Activated CD4-positive, alpha-beta T cell treated with anti-CD3 and anti-CD28 coated beads, Interleukin-2, amount 50 U/mL, for 1 hour (primary cell): ENCODE data around the gene VIM.
"Not testable (repeated sequence)": the region's sequence is repeated elsewhere in the genome, so short reads cannot be mapped to it uniquely, and the experiment has no call there.

Source experiments
- DNase-seq: peaks from one replicate; pipeline ENCODE4 v3.0.0-alpha.2; 2020

Gene VIM

GRCh38 chr10:17257466-17258321 is 29.7 kb downstream of the VIM start:
- peak; percentile 34 for DNase-seq

DNA sequence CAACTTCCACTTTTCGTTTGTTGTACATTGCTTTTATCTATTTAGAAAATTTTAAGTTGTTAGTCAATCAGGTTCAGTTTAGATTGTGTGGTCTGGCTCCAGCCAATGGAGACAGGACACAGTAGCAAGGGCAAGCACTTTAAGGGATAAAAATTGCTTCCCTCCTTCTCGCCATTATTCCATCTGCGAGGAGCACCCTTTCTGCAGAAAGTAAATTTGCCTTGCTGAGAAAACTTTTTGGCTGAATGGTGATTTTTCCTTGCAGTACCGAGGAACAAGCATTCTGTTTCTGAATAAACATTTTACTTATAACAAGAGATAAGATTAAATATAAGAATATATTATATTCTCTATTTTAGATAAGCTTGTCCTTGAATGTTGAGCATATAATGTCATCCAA is 34.5 kb downstream of the VIM start:
- DNase-seq = no peak

DNA sequence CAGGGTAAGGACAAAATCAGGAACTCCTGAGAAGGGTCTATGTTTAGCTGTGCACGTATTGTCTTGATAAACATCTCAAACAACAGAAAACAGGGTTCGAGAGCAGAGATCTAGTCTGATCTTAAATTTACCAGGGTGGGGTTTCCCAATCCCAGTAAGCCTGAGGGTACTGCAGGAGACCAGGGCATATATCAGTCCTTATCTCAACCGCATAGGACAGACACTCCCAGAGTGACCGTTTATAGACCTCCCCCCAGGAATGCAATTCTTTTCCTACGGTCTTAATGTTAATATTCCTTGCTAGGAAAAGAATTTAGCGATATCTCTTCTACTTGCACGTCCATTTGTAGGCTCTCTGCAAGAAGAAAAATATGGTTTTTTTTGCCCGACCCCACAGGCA is 35.5 kb downstream of the VIM start:
- DNase-seq = no peak

- DNase-seq = no peak
Observed at GRCh38 chr10:17265468-17265867, 37.4 kb downstream of the VIM start.

DNA sequence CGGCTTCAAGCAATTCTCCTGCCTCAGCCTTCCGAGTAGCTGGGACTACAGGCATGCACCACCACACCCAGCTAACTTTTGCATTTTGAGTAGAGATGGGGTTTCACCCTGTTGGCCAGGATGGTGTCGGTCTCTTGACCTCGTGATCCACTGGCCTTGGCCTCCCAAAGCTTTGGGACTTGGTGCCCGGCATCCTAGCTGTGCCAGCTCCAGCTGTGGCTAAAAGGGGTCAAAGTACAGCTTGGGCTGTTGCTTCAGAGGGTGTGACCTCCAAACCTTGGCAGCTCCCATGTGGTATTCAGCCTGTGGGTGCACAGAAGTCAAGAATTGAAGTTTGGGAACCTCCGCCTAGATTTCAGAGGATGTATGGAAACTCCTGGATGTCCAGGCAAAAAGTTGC is 38.5 kb downstream of the VIM start:
- not testable (repeated sequence) for DNase-seq

DNA sequence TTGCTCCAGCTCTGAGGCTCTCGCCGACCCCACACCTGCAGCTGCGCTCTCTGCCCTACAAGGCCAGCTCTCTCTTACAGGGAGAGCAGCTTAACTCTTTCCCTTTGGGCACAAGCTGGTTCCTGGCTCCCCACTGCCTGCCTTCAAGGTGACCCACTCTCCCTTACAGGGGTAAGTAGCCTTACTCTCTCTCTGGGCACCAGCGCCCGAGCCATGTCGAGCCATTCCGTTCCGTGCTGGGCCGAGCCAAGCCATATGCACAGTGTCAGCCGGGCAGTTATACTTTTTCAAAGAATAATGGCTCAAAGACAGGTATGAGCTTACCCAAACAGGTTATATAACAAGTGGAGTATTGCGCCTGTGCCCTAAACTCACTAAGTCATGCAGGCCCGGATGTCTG is 44.6 kb downstream of the VIM start:
- DNase-seq = no peak

DNA sequence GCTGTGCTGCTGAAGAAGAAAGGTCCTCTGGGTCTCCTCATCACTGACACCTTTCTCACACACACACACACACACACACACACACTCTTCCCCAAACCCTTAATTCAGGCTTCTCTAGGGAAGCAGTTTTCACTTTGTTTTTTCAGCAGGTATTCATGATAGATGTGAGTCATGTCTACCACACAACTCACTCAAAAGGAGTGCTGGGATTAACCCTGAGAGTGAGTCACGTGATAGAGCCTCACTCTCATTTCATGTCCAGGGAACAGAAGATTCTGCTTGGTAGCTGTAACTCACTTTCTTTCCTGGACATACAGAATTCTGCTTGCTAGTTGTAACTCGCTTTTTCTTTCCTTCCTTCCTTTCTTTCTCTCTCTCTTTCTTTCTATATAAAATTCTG is 45.4 kb downstream of the VIM start:
- DNase-seq = no peak

DNA sequence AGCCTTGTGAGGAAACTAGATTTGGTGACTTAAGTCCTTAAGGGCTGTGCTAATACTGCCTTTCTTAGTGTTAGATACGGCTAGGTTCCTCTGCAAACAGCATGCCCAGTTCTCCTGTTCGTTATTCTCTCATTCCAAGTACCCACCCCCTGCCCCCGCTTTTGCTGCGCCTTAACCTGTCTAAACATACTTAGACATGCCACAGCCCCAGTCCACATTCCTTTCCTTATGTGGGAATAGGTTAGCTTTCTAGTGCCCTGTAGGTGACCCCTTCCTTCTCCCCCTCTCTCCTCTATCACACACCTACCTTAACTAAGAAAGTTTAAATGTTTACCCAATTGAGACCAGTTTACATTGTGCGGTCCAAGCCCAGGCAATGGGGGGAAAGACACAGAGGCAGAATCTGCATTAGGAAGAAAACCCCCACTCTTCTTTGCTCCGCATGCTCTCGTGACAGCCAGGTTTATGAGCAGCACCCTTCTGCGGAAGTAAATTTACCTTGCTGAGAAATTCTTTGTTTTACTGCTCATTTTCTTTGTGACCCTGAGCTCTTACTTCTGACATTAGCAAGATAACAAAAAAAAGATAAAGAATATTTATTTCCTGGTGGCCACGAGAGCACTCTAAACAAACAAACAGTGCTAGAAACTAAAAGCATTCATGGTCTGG is 48.8 kb downstream of the VIM start:
- DNase-seq = no peak

DNA sequence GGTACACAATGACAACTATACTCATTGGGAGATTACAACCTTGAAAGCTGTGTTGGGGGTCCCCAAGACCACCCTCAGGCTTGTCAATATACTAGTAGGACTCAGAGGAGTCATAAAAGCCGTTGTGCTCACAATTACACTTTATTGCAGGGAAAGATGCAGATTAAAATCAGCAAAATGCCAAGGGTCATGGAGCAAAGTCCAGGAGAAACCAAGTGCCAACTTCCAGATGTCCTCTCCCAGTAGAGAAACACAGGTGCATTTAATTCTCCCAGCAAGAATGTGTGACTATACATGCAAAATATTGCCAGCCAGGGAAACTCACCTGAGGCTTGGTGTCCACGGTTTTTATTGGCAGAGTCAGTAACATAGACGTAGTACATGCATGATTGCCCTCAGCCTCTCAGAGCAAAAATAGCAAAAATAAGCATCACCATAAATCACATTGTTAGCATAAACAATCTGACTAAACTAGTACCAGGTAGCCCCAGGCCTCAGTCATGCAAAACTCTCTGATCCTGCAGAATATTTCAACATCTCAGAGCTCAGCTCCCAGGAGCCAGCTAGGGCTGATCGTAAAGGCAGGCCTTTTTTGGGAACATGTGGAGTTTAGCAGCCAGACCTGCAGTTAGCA is 50.7 kb downstream of the VIM start:
- DNase-seq = no peak

- no peak for DNase-seq
Observed at GRCh38 chr10:17282311-17282710, 54.3 kb downstream of the VIM start.

DNA sequence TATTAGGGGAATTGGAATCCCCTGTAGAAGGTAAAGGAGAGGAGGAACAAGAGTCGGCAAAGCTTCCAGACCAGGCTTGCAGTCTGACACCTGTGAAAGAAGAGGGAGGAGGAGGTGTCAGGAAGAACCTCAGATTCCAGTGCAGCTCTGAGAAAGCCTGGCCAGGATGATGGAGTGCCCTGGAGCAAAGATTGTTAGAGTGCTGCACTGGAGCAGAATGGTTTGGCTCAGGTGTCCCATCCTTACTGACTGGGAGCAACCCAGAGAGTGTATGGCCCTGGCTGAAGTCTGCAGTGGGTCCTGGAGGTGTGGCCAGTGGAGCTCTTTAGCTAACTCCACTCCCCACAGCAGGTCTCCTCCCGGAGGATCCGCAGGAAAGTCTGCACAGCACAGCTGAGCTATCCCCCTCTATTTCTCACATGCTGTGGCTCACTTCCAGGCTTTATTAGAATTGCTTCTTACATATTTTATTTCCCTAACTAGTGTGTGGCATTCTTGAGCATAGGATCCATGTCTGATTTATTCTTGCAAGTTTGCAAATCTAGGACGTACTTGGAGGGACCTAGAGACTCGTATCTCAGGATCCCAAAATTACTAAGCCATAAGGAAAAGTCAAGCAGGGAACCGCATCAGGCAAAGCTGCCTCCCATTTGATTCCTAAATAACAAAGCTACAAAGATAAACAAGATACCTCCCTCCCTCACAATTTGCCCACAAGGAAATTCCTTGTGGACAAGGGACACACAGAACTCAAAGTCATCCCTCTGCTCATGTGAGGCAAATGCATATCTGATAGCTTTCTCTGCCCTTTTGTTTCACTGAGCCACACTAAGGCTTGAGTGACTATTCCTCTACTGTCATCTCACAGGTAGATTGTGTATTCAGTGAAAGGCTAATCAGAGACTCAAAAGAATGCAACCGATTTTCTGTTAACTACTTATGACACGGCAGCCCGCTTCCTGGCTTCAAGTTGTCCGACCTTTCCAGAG is 58.8 kb downstream of the VIM start:
- DNase-seq = no peak
